Effector memory CD4-positive, alpha-beta T cell (primary cell): ENCODE results near the gene DNMT3L.

Source experiments
- DNase-seq, 3 donors: peaks; one replicate each; pipeline ENCODE4 v3.0.0-alpha.2; 2020
- H3K27ac ChIP-seq: 2 replicates; pipeline ENCODE4 v1.7.0; 2013; ENCODE audit warnings: mild to moderate bottlenecking, low read length, moderate library complexity; ENCODE audit not compliant: insufficient read depth, poor library complexity, severe bottlenecking
- H3K27me3 ChIP-seq: replicated peaks from 2 replicates; pipeline ENCODE4 v1.7.0; 2013; ENCODE audit warnings: mild to moderate bottlenecking, low read length; ENCODE audit not compliant: insufficient read depth, control insufficient read depth, poor library complexity, severe bottlenecking
- H3K36me3 ChIP-seq: 2 replicates; pipeline ENCODE4 v1.7.0; 2013; ENCODE audit warnings: mild to moderate bottlenecking, low read length, moderate library complexity; ENCODE audit not compliant: control insufficient read depth, insufficient read depth
- H3K4me1 ChIP-seq: 2 replicates; pipeline ENCODE4 v1.7.0; 2013; ENCODE audit warnings: low read length, mild to moderate bottlenecking; ENCODE audit not compliant: control insufficient read depth, insufficient read depth, poor library complexity, severe bottlenecking
- H3K4me3 ChIP-seq: 2 replicates; pipeline ENCODE4 v1.7.0; 2013; ENCODE audit warnings: low read length, low read depth, mild to moderate bottlenecking; ENCODE audit not compliant: insufficient read depth, poor library complexity, severe bottlenecking
- H3K9me3 ChIP-seq: 2 replicates; pipeline ENCODE4 v1.7.0; 2013; ENCODE audit warnings: mild to moderate bottlenecking, low read length, moderate library complexity; ENCODE audit not compliant: control insufficient read depth

DNMT3L gene

GRCh38 chr21:44263221-44263760 lies 1.6 kb upstream of the DNMT3L start:
- DNase-seq = no peak
- H3K4me3 ChIP-seq = no peak overlapping the region
- no peaks in the 10 kb centered on the region for H3K27me3 ChIP-seq
- no peaks in the 10 kb centered on the region for H3K9me3 ChIP-seq
- no peak overlapping the region for H3K27ac ChIP-seq
- no peaks in the 10 kb centered on the region for H3K4me1 ChIP-seq
- H3K36me3 ChIP-seq = no peaks in the 10 kb centered on the region

- Histone ChIP-seq H3K36me3 (no peaks in the 10 kb centered on the region), H3K27ac (no peak overlapping the region), H3K9me3 (no peaks in the 10 kb centered on the region), H3K4me1 (no peaks in the 10 kb centered on the region), H3K4me3 (no peak overlapping the region), H3K27me3 (no peaks in the 10 kb centered on the region)
- no peak for DNase-seq
Measured at GRCh38 chr21:44262338-44263056, 800 bp upstream of the DNMT3L start.

- H3K4me1 ChIP-seq = no peaks in the 10 kb centered on the region
- no peak overlapping the region for H3K27ac ChIP-seq
- H3K36me3 ChIP-seq = no peaks in the 10 kb centered on the region
- H3K4me3 ChIP-seq = no peak overlapping the region
- H3K27me3 ChIP-seq = no peaks in the 10 kb centered on the region
- no peaks in the 10 kb centered on the region for H3K9me3 ChIP-seq
- DNase-seq = no peak
Measured at GRCh38 chr21:44260791-44261631, 686 bp downstream of the DNMT3L start.

GRCh38 chr21:44260066-44260465 lies 1.6 kb downstream of the DNMT3L start:
- no peaks in the 10 kb centered on the region for H3K4me1 ChIP-seq

GRCh38 chr21:44259082-44259705 lies 2.5 kb downstream of the DNMT3L start:
- no peaks in the 10 kb centered on the region for H3K27me3 ChIP-seq

More at GRCh38 chr21:44260066-44260465, 1.6 kb downstream of the DNMT3L start:
- Histone ChIP-seq H3K27me3 (no peaks in the 10 kb centered on the region), H3K9me3 (no peaks in the 10 kb centered on the region), H3K27ac (no peak overlapping the region), H3K36me3 (no peaks in the 10 kb centered on the region), H3K4me3 (no peak overlapping the region)
- DNase-seq = no peak

GRCh38 chr21:44258056-44258725 lies 3.5 kb downstream of the DNMT3L start:
- no peaks in the 10 kb centered on the region for H3K9me3 ChIP-seq
- H3K36me3 ChIP-seq = no peaks in the 10 kb centered on the region
- no peaks in the 10 kb centered on the region for H3K27me3 ChIP-seq
- no peak overlapping the region for H3K27ac ChIP-seq
- H3K4me1 ChIP-seq = no peaks in the 10 kb centered on the region
- no peak for DNase-seq
- H3K4me3 ChIP-seq = no peak overlapping the region

More at GRCh38 chr21:44259082-44259705, 2.5 kb downstream of the DNMT3L start:
- H3K36me3 ChIP-seq = no peaks in the 10 kb centered on the region
- H3K9me3 ChIP-seq = no peaks in the 10 kb centered on the region
- no peak for DNase-seq
- H3K4me3 ChIP-seq = no peak overlapping the region
- H3K27ac ChIP-seq = no peak overlapping the region
- H3K4me1 ChIP-seq = no peaks in the 10 kb centered on the region

GRCh38 chr21:44255511-44255981 lies 6.2 kb downstream of the DNMT3L start:
- no peaks in the 10 kb centered on the region for H3K9me3 ChIP-seq
- no peak overlapping the region for H3K4me3 ChIP-seq
- no peaks in the 10 kb centered on the region for H3K36me3 ChIP-seq
- no peaks in the 10 kb centered on the region for H3K27me3 ChIP-seq
- no peaks in the 10 kb centered on the region for H3K4me1 ChIP-seq
- no peak overlapping the region for H3K27ac ChIP-seq
- DNase-seq = no peak

- Histone ChIP-seq H3K9me3 (no peaks in the 10 kb centered on the region), H3K27ac (no peak overlapping the region), H3K4me1 (no peaks in the 10 kb centered on the region), H3K27me3 (no peaks in the 10 kb centered on the region), H3K36me3 (no peaks in the 10 kb centered on the region), H3K4me3 (no peak overlapping the region)
- DNase-seq = no peak
Measured at GRCh38 chr21:44253832-44254710, 7.6 kb downstream of the DNMT3L start.
